ENCODE results near the gene MRPL47.

Gene MRPL47

GRCh38 chr3:179622023-179622422 is 17.6 kb upstream of the MRPL47 start:
- DNase-seq (ENCODE audit: low read depth in 1 of 2, low spot score in 1 of 2): no peak
- TF ChIP-seq GABPA (IDR thresholded peaks at IDR 0.05; ENCODE audit: low read depth) (no peak), REST (IDR thresholded peaks at IDR 0.05; ENCODE audit: insufficient replicate concordance, low read depth) (no peak), SPI1 (IDR thresholded peaks at IDR 0.05; ENCODE audit: borderline replicate concordance, low read depth) (no peak), CTCF (IDR thresholded peaks at IDR 0.05; ENCODE audit: insufficient read depth, low read length) (no peak), POLR2AphosphoS5 (IDR thresholded peaks at IDR 0.05; ENCODE audit: low read depth) (no peak)
- Histone ChIP-seq H3K27me3 (ENCODE audit: insufficient read depth, poor library complexity, severe bottlenecking) (no peaks in the 10 kb centered on the region), H3K4me3 (replicated peaks; ENCODE audit: insufficient read depth, low read length) (no peak overlapping the region), H3K27ac (replicated peaks) (no peak overlapping the region)

- no peak overlapping the region for H3K27ac ChIP-seq (replicated peaks)
Measured at GRCh38 chr3:179615458-179616173, 11.2 kb upstream of the MRPL47 start.

More at GRCh38 chr3:179615458-179616173, 11.2 kb upstream of the MRPL47 start:
- no peak for TF ChIP-seq CTCF (IDR thresholded peaks at IDR 0.05; ENCODE audit: insufficient read depth, low read length)
- TF ChIP-seq REST (IDR thresholded peaks at IDR 0.05; ENCODE audit: insufficient replicate concordance, low read depth): no peak
- TF ChIP-seq GABPA (IDR thresholded peaks at IDR 0.05; ENCODE audit: low read depth): no peak
- TF ChIP-seq POLR2AphosphoS5 (IDR thresholded peaks at IDR 0.05; ENCODE audit: low read depth): no peak
- no peak for TF ChIP-seq SPI1 (IDR thresholded peaks at IDR 0.05; ENCODE audit: borderline replicate concordance, low read depth)
- DNase-seq (ENCODE audit: low read depth in 1 of 2, low spot score in 1 of 2): no peak
- no peaks in the 10 kb centered on the region for H3K27me3 ChIP-seq (ENCODE audit: insufficient read depth, poor library complexity, severe bottlenecking)
- no peak overlapping the region for H3K4me3 ChIP-seq (replicated peaks; ENCODE audit: insufficient read depth, low read length)

All from HL-60 (cell line).